ENCODE measurements around the gene RGMA. TPM values are rescaled to one million over a fixed set of nuclear protein-coding genes. Genes with fewer than 3 reads are reported as not detected.

Gene RGMA
- total RNA-seq, 1 experiment from 2014 or later, result 5.5 TPM

DNA sequence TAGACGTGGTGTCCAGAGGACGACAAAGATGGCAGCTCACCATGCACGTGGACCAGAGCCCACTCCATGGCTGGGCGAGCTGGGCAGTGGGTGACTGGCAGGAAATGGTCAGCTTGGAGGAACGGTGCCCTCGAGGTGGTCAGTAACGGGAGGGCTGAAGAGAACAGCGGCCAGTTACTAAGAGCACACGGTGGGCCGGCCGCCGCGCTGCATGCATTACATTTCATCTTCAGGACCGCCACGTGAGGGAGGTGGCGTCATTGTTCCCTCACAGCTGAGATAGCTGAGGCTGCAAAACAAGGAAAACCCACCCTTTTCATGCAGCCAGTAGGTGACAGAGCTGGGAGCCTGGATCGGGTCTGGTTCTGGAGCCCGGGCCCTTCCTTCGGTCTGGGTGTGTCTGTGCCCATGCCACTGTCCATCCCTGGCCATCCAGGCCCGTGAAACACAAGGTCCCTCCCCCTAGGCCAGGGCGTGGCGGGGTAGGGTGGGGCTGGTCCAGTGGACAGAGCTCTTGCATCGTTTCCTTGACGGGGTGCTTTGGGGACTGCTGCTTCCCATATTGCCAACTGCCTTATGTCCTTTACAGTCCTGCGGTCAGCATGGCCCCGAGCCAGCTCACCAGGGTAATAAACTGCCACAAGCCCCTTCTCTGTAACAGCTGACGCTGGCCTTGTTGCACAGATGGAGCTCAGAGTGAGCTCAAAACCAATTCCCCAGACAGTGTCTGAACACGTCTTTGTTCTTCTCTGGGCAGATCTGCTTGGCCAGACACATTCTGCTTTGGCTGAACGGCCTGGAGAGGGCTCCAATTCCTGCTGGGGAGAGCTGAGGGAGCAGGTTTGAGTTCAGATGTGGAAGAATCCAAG is 51.8 kb downstream of the RGMA start:
- H3K27ac ChIP-seq (ENCODE audit: low read depth, low read length), result no peak overlapping the region
- ChIA-PET RAD21 (ENCODE audit: low non-redundant PET in 1 of 2, low total read pairs in 2 of 2, uncharacterized antibody in 2 of 2, unreplicated experiment in 2 of 2) (interaction anchor here in 1 of 2 experiments (1.9 kb wide), 1 partner anchor 1083 kb away, joined by 4 read pairs; no protein-coding TSS in a partner anchor), POLR2A (no interaction called here), CTCF (interaction anchor here (3.1 kb wide), 1 partner anchor 1083 kb away, joined by 17 read pairs; no protein-coding TSS in a partner anchor)
- H3K9ac ChIP-seq (ENCODE audit: low read length), result no peak overlapping the region
- no peak overlapping the region for H3K4me2 ChIP-seq (ENCODE audit: low read length)
- TF ChIP-seq FOSL1 (IDR thresholded peaks at IDR 0.05; ENCODE audit: low read depth) (no peak), SP1 (IDR thresholded peaks at IDR 0.05; ENCODE audit: low read depth) (no peak), ZFX (IDR thresholded peaks at IDR 0.05) (no peak), REST (IDR thresholded peaks at IDR 0.05; ENCODE audit: low read depth) (no peak)
- intact Hi-C loops (cut with micrococcal nuclease), result loop anchor here (2.0 kb wide), 1 partner anchor 938 kb away; no protein-coding TSS in a partner anchor
- H2AFZ ChIP-seq (ENCODE audit: low read depth, low read length, poor library complexity, severe bottlenecking), result no peak overlapping the region
- no peaks in the 10 kb centered on the region for H3K36me3 ChIP-seq (ENCODE audit: control insufficient read depth in 1 of 2, insufficient read depth in 2 of 2, low read length in 2 of 2)
- H3K79me2 ChIP-seq (ENCODE audit: insufficient read depth, low read length), result no peaks in the 10 kb centered on the region
- H3K27me3 ChIP-seq (ENCODE audit: insufficient read depth, low read length), result no peaks in the 10 kb centered on the region
- peaks cover 0 to 9% of the 10 kb centered on the region in 2 experiments; a peak in 1 of 4 replicates for H3K4me1 ChIP-seq (ENCODE audit: control insufficient read depth in 1 of 2, insufficient read depth in 2 of 2, low read length in 2 of 2)
- no TSS peak for BruUV-seq (replicated peaks)
- H4K20me1 ChIP-seq (ENCODE audit: insufficient read depth), result no peaks in the 10 kb centered on the region
- H3K9me3 ChIP-seq (ENCODE audit: control insufficient read depth in 1 of 2, insufficient read depth in 1 of 2, low read depth in 1 of 2, low read length in 2 of 2), result no peaks in the 10 kb centered on the region
- ATAC-seq (no peak), DNase-seq (ENCODE audit: low read depth, low spot score) (no peak)
- no peaks in the 10 kb centered on the region for H3K9me2 ChIP-seq (ENCODE audit: insufficient read depth)
- H3K4me3 ChIP-seq (replicated peaks in 1 of 2; ENCODE audit: low read depth in 1 of 2, low read length in 2 of 2), result no peak overlapping the region
